GM21423 (cell line): ENCODE results near the gene TICAM2.

Source experiments
- ATAC-seq: cut with Tn5 transposase; IDR thresholded peaks from one replicate; pipeline ENCODE4 v1.9.1; 2021; ENCODE audit warnings: mild to moderate bottlenecking, moderate library complexity; ENCODE audit not compliant: unreplicated experiment

TICAM2 gene

DNA sequence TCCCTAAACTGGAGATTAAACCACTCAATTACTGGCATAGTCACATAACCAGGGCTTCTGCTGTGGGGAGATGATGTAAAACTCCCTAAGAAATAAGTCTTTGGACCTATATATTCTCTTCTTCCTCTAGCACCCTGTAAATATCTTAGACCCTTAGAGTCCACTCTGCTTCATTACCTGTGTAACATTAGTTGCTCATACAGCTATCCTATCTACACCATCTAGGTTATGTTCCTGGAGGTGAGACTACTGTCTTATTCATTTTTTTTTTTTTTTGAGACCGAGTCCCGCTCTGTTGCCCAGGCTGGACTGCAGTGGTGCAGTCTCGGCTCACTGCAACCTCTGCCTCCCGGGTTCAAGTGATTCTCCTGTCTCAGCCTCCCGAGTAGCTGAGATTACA is 9.6 kb upstream of the TICAM2 start:
- no peak for ATAC-seq

DNA sequence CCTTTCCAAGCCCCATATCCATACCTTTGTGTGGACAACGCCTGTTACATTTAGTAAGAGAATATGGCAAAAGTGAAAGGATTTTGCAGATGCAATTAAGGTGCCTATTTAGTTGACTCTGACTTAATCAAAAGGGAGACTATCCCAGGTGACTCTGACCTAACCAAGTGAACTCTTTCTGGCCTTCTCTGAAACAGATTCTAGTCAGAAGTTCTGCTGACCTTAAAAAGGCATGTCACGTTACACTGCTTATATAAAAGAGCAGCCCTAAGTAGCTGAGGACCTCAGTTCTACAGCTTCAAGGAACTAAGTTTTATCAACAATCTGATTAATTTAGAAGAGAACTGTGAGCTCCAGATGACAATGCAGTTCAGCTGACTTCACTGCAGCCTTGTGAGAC is 5.7 kb upstream of the TICAM2 start:
- no peak for ATAC-seq

DNA sequence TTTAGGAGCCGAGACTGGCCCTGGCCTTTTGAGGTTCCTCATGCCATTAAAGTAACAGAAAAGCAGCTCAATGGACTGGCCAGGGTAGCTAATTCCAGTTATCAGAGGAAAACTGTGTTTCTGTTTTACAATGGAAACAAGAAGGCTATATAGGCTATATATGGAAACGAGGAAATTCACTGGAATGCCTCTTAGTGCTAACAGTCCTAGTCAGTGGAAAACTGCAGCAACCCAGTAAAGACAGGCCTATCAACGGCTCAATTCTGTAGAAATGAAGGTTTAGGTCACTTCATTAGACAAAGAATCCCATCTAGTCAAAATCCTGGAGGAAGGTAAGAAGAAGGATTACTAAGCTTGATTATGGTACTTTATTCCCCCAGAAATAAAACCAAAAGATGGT is 3.2 kb upstream of the TICAM2 start:
- ATAC-seq, result no peak

DNA sequence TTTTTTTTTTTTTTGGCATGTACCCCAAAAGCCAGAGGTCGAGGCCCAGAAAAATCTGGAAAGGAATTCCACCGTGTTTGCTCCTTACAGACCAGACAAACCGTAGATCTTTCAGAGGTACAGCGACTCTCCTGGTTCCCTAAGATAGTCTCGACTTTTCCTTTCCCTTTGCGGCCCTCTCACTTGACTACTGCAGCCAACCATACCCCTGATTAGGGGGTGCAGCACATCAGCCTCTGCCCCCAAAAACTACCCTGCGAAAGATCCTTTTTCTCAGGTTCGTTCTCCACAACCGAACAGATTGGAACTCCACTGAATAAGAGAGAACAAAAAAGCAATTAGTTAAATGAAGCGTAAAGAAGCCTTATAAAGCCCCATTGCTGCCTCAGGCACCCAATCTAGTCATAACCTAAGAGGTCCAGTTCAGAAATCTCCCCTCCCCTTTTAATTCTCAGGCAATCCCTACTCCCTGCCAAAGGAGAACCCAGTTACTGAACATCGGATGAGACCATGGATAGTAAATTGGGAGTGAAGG is 379 bp upstream of the TICAM2 start:
- ATAC-seq, result peak; percentile 2

DNA sequence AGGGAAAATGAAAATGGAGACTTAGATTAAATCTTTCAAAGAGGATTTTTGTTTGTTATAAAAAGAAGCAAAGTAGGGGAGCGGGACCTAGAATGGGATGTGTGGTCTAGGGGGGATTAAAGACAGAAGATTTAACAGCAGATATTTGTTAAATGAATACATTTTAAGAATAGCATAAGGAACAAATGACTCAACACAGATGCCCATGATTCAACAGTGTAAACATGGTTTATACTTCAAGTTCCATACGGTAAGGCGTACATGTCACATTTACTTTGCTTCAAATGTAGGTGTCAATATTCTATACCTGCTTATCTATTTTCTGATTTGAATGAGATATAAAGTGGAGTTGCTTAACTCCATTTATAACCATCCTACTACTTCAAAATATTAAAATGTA is 1.5 kb downstream of the TICAM2 start:
- ATAC-seq, result no peak

DNA sequence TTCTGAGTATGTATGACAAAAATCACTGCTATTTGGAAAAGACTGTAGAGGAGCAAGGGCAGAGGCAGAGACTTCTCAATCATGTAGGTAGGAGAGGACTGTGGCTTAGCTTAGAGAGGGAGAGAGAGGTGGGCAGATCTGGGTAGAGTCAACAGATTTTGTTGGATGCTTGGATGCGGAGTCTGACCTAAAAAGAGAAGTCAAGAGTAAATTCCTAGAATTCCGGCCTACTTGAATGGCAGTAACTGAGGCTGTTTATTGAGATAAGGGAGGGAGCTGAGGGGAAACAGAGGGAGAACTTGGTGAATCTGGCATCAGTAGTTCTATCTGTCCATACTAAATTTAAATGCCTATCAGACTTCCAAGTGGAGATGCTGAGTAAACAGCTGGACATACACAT is 2.4 kb downstream of the TICAM2 start:
- ATAC-seq, result no peak

DNA sequence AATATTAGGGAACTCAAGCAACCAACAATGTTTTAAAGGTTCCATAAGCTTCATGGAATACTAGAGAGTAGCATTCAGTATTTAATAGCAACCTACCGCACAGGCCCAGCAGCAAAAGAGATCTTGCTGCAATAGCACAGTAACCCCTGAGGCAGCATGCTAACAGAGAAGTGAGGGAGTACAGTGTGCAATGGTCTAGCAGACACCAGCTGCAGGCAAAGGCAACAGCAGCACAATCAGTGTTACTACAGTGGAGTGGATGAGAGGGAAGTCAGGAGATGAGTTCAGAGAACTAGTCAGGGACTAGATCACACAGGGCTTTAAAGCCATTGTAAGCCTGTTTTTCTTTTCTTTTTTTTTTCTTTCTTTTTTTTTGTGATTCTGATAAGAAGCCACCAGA is 2.8 kb downstream of the TICAM2 start:
- peak; percentile 28 for ATAC-seq

DNA sequence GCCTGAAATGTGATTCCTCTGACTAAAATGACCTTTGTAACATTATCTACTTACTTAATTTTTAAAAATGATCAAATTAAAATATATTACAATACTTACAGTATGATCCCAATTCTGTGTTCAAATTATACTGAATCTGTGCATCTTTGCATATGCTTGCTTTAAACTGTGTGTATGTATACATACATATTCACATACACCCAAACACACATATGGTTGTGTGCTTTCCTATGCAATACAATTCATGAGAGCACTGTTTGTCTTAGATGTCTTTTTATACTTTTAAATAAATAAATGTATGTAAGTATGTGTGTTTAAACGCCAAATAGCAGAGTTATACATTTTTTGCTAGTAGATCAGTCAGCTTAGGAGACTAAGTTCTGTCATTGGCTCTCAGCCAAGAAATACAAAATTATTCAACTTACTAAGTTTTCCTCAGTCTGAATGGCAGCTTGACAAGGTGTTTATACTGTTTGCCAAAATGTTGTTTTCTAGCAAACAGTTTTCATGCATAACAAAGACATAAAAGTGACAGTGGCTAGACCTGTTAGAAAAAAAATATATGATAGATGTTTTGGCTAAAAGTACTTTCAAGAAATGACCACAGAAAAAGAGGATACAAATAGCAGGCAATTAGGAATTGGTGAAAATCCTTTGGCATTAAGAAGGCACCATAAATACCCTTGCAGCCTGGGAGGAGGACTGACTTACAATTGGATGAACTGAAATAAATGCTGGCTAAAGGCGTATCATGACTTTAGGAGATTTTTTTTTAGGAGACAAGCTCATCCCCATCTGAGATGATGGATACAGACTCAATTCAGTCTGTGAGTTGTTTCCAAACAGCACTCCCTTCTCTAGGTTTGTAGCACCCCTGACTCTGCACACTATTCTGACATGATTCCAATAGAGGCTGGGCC is 7.9 kb downstream of the TICAM2 start:
- no peak for ATAC-seq

DNA sequence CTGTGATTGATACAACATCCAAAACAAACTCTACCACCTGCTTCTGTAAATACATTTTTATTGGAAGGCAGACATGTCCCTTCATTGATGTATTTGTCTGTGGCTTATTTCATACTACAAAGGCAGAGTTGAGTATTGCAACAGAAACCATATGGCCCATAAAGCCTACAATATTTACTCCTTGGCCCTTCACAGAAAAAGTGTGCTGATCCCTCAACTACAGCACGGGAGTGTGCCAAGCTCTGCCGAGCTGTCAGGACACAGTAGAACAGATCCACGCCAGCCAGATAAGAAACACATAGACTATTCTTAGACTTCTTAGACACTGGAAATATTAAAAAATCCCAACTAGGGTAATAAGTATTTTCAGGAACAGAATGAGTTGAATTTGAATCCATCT is 13.2 kb downstream of the TICAM2 start:
- no peak for ATAC-seq

DNA sequence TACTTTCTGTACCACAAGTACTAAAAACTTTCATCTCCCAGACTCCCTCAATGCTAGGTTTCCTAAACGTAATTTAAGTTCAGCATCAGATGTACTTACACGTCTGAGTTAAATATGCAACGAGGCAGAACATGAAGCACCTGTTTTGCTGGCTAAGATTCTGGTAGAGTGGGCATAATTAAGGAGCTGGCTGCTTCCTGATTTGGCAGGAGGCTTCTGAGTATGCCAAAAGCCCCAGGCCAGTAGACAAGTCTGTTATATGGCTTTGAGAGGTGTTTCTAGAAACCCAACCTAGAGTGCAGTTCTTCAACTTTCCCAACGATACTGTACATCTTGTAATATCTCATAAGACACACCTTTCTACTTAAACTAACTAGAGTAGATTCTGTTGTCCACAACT is 13.6 kb downstream of the TICAM2 start:
- no peak for ATAC-seq

DNA sequence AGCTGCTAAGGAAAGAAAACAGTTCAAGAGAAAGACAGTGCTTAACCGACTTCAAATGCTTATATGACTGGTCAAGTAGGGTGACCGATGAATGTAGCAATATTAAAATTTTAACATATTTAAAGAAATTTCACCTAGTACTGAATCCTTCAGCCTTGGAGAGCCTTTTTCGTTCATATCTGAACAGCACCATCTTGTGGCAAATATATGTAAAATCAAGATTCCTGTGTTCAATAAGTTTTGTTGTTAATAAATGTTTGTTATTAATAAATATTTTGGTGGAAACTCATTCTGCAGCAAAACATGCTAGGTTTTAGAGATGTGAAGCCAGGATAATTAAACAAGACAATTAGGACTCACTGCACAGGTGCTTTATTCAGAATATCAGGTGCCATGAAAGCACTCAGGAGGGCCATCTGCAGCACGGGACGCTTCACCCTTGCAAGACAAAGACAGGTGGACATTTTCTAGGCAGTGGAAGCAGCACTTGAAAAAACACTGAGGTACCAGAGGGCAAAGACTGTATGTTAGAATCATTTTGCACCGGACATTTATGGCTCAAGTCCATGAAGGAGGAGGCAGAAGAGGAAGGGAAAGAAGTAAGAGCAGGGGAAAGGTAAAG is 15.6 kb downstream of the TICAM2 start:
- no peak for ATAC-seq

DNA sequence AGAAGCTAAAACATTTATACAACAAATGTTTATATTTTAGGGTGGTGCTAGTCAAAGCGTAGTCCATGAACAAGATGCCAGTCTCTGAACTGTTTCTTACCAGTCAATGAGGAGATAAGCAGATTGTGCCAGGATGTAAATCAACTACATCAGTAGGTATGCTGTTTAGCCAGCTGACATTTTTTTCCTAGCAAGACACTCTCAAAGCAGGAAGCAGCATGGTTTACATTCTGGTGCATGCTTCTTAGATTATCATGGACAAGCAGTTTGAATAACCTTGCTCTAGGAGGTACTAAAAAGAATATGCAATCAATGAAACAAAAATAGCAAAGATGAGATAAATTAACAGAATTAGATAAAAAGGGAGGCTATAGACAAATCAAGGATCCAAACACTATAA is 17.0 kb downstream of the TICAM2 start:
- ATAC-seq, result no peak

DNA sequence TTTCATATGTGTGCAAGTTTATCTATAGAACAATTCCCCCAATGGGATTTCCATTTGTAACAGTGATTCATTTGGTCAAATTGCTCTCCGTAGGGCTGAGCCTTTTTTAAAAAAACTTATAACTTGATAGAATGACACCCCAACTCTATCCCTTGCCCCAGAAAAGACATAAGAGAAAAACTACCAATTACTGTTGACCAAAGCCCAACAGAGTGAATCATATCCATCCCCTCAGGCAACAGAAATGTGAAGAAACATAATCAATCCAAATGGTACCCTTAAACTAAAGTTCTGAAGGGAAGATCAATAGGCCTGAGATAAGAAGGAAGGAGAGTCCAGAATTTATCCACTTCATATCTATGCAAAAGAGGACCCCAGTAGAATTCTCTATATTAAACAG is 17.8 kb downstream of the TICAM2 start:
- ATAC-seq, result no peak

DNA sequence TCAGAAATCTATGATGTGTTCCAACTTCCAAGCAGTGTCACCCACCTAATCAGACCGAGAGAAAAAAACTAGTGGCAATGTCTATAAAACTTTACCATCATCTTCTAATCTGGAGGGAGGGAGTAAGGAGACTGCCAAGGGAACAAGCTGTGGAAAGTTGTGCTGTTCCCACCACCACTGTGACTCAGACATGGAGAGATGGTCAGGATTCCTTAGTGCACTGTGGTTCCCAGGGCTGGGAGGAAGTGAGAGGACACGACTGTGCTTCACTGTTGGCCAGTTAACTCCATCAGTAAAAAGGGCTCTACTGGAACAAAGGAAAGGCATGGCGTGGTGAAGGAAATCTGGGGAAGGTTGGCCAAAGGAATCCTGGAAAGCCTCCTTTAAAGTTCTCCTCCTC is 18.8 kb downstream of the TICAM2 start:
- ATAC-seq, result no peak

DNA sequence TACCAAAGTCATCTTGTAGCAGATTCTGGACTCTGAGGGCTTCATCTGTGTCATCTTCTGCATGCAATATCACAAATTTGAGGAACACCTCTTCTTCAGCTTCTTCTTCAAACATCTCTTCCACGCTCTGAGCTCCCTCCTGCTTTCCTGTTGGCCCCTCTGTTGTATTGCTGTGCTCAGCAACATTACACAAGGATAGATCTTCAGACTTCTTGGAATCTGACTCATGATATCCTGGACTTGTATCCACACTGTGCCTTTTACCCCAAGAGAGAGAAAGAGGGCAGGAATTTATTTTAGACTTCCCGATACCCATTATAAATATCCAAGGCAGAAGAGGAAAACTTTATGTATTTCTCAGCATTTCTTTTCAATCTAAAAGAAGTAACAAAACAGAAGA is 21.3 kb downstream of the TICAM2 start:
- no peak for ATAC-seq

DNA sequence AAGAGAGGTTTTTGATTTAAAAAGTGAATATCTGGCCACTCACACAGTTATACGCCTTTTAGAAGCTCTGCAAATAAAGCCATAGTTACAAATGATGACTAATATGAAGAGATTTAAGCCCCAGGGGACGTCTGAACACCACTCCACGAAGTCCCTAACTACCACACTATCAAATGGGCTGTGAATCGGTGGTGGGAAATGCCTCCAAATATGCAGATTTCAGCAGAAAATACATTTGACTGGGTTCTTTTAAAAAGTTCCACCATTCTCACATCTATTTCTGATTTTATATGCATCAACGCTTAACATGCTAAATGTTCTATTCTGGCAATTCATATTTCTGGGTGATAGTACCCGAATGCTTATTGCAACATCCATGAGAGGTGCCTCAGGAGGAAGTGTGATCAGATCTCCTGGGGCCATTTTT is 22.5 kb downstream of the TICAM2 start:
- ATAC-seq, result peak; percentile 70

DNA sequence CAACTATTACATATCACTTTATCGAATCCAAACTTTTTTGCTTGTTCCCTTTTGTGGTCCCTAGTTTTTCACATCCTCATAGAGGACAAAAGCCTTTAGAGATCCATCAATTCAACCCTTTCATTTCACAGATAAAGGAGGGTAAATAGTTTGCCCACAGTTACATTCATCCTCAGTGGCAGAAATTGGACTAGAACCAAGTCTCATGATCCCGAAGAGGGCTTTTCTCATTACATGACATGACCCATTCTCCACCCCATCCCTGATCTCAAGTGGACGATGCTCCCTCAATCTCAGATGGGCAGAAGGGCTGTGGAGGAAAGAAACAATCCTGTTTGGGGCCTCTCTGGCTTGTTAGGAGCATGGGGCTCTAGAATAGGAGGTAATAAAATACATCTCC is 23.1 kb downstream of the TICAM2 start:
- ATAC-seq, result no peak

DNA sequence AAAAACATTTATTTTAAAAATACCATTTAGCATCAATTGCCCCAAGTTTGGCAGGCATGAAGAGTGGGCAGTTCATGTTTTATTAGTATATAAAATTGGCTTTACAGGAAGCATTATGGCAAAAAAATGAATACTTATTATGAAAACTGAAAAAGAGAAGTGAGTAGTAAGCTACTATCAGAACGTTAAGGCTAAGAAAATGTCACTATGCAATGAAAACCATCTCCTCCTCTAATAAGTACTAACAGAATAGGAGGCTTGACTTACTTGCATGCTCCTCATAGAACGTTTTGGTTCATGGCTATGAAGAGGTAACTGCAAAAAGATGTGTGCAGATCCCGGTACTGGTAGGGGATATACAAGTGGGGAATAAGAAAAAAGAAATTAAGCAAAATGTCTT is 23.6 kb downstream of the TICAM2 start:
- ATAC-seq, result peak; percentile 50

DNA sequence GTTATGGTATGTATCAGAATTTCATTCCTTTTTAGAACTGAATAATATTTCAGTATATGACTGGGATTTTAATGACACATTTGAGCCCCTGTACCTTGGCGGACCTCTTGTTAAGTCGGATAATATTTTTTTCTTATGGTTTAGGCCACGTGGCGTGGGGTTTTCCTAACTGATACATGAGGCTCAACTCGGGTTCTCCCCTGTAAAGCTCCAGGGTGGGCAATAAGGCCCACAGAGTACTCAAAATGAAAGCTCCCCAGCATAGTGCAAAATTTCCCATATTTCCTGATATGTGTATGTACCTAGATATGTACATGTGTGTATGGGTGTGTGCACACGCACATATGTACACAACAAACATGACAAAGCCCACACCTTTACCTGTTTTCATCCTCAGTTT is 24.5 kb downstream of the TICAM2 start:
- ATAC-seq, result no peak

DNA sequence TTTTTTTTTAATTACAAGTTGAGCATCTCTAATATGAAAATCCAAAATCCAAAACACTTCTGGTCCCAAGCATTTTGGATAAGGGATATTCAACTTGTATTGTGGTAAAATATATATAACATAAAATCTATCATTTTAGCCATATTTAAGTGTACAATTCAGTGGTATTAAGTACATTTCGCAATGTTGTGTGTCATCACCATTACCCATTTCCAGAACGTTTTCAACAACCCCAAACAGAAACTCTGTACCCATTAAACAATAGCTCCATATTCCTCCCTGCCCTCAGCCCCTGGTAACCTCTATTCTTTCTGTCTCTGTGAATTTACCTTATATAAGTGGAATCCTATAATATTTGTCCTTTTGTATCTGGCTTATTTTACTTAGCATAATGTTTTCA is 24.9 kb downstream of the TICAM2 start:
- no peak for ATAC-seq

DNA sequence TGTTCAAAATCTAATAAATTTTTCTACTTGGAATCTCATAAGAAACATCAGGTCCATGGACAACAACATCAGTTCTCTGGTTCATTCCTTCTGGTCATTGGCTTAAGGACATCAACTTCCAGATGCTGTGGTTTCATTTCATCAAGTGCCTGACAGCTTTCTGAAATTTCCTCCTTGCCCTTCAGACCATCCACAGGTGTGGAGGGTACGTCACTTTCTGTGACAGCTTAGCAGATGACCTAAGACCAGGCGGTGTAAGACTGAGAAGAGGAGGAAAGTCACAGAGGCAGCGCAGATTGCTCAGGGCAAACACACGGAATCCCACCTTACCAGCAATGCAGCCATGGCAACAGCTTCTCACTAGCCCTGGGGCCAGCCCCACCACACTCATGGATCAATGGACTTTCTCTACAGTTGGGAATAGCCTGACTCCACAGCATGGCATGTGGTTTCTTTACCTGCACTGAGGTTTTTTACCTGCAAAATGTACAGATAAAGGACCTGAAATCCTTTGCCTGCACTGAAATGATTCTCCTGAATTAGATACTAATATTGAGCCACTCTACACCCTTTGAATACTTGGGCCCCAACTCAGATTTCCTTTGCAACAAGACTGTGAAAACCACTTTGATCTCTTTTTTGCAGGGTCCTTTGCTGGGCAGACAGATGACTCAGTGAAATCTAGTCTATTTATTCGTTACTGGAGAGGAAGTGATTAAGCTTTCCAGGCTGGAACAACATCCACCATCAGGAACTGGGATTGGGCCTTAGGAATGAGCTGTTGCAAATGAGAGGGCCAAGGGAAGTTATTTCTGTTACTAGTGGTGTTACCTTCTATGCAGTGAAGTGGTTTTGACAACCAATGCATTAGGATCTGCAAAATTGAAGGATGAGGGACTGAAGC is 26.9 kb downstream of the TICAM2 start:
- ATAC-seq, result no peak
